GM12801 (cell line): ENCODE measurements around the gene NDUFB10.

Experiments used
- CTCF ChIP-seq: IDR thresholded peaks from one replicate; pipeline ENCODE4 v1.5.1; 2011; ENCODE audit warnings: control low read depth; ENCODE audit not compliant: insufficient read length; ENCODE audit errors: extremely low read depth

Gene NDUFB10

GRCh38 chr16:2005646-2006045 is 46.3 kb downstream of the NDUFB10 start:
- TF ChIP-seq CTCF, result no peak

GRCh38 chr16:2006317-2006716 is 47.0 kb downstream of the NDUFB10 start:
- no peak for TF ChIP-seq CTCF

- TF ChIP-seq CTCF, result no peak
These were observed 47.9 kb downstream of the NDUFB10 start for GRCh38 chr16:2007081-2007836.

- no peak for TF ChIP-seq CTCF
These were observed 48.7 kb downstream of the NDUFB10 start for GRCh38 chr16:2008009-2008526.

- TF ChIP-seq CTCF, result no peak
These were observed 49.4 kb downstream of the NDUFB10 start for GRCh38 chr16:2008631-2009163.

GRCh38 chr16:2009164-2009711 is 49.9 kb downstream of the NDUFB10 start:
- TF ChIP-seq CTCF, result no peak

- no peak for TF ChIP-seq CTCF
These were observed 50.6 kb downstream of the NDUFB10 start, which contains the start of gene ZNF598 for GRCh38 chr16:2009791-2010510. ZNF598 (minus strand) TSS chr16:2009821.
